PFSK-1 (cell line): ENCODE results near the gene ZIC5.

ENCODE experiments used
- FOXP2 ChIP-seq: optimal IDR thresholded peaks from 2 replicates; pipeline ENCODE3; 2011; ENCODE audit warnings: borderline replicate concordance, control low read depth, inconsistent platforms; ENCODE audit not compliant: insufficient read depth; ENCODE audit errors: extremely low read length, extremely low read depth
- POLR2AphosphoS5 ChIP-seq: IDR thresholded peaks from 2 replicates; pipeline ENCODE4 v1.6.1; 2012; ENCODE audit warnings: low read depth, mild to moderate bottlenecking, control low read depth, low read length, moderate library complexity
- REST ChIP-seq, 2 experiments: IDR thresholded peaks; 2 replicates each; pipeline versions ENCODE4 v1.6.1 to v1.8.0; 2011 to 2012; ENCODE audit warnings: low read depth in 2 of 2, low read length in 2 of 2, control low read depth in 1 of 2, inconsistent platforms in 1 of 2, mild to moderate bottlenecking in 1 of 2, moderate library complexity in 1 of 2; ENCODE audit not compliant: insufficient read depth in 1 of 2
- SIN3A ChIP-seq: IDR thresholded peaks from 2 replicates; pipeline ENCODE4 v1.6.1; 2012; ENCODE audit warnings: mild to moderate bottlenecking, low read length, moderate library complexity, borderline replicate concordance; ENCODE audit not compliant: insufficient read depth
- TAF1 ChIP-seq: IDR thresholded peaks from 2 replicates; pipeline ENCODE4 v1.6.1; 2012; ENCODE audit warnings: low read length, control low read depth, borderline replicate concordance; ENCODE audit not compliant: insufficient read depth

- TF ChIP-seq SIN3A = no peak
- no peak for TF ChIP-seq POLR2AphosphoS5
- no peak for TF ChIP-seq TAF1
- no peak for TF ChIP-seq REST (IDR thresholded peaks at IDR 0.05; ENCODE audit: insufficient read depth in 1 of 2, low read depth in 2 of 2, low read length in 2 of 2)
- no peak for TF ChIP-seq FOXP2
These were observed 13.0 kb downstream of the ZIC5 start for GRCh38 chr13:99958406-99959126.
